Brain microvascular endothelial cell (primary cell): Measurements from ENCODE around the gene ATE1.

ENCODE experiments used
- DNase-seq: peaks from one replicate; pipeline ENCODE4 v3.0.0-alpha.2; 2020
- H3K27ac ChIP-seq: fragments of 250-450 bp; sonication (Bioruptor Pico); 2 replicates; pipeline ENCODE4 v1.5.1; 2020; ENCODE audit warnings: mild to moderate bottlenecking, moderate library complexity
- H3K27me3 ChIP-seq: fragments of 250-450 bp; sonication (Bioruptor Pico); replicated peaks from 2 replicates; pipeline ENCODE4 v1.5.1; 2020; ENCODE audit warnings: mild to moderate bottlenecking
- H3K36me3 ChIP-seq: fragments of 250-450 bp; sonication (Bioruptor Pico); replicated peaks from 2 replicates; pipeline ENCODE4 v1.5.1; 2020; ENCODE audit warnings: mild to moderate bottlenecking
- H3K4me3 ChIP-seq: 2 replicates; pipeline ENCODE4 v1.5.1; 2011; ENCODE audit warnings: low read depth, mild to moderate bottlenecking, control low read depth, low read length, moderate library complexity
- in situ Hi-C: cut with HindIII; loops from 2 replicates; pipeline ENCODE4 v1.10.0; 2017; ENCODE audit warnings: low sequenced_read_pairs, low pct_ligation_motif_present
- TF ChIP-seq, protein P1 (sequence below): IDR thresholded peaks from 2 replicates; pipeline ENCODE4 v1.5.1; 2011; ENCODE audit warnings: low read depth, mild to moderate bottlenecking, moderate library complexity, low read length, control low read depth, inconsistent platforms; ENCODE audit errors: missing control alignments

ATE1 gene

DNA sequence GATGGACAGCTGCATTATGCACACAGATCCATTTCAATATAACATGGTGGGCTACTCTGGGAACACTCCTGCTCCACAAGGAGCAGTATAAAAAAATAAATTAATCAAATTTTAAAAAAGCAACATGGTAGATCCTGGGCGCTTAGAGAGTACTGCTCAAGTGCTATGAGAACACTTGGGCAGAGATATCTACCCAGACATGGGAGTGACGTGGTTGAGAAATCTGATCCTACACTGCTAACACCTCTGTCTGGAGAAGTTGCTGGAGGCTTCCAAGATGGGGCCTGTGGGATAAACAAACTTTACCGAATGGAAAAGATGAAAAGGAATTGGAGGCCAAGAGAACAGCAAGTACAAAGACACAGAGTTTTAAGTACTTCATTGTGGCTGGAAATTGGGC lies 38.2 kb upstream of the ATE1 start:
- peaks cover 9% of the 10 kb centered on the region for H3K36me3 ChIP-seq
- TF ChIP-seq, protein P1, sequence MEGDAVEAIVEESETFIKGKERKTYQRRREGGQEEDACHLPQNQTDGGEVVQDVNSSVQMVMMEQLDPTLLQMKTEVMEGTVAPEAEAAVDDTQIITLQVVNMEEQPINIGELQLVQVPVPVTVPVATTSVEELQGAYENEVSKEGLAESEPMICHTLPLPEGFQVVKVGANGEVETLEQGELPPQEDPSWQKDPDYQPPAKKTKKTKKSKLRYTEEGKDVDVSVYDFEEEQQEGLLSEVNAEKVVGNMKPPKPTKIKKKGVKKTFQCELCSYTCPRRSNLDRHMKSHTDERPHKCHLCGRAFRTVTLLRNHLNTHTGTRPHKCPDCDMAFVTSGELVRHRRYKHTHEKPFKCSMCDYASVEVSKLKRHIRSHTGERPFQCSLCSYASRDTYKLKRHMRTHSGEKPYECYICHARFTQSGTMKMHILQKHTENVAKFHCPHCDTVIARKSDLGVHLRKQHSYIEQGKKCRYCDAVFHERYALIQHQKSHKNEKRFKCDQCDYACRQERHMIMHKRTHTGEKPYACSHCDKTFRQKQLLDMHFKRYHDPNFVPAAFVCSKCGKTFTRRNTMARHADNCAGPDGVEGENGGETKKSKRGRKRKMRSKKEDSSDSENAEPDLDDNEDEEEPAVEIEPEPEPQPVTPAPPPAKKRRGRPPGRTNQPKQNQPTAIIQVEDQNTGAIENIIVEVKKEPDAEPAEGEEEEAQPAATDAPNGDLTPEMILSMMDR: no peak
- no peaks in the 10 kb centered on the region for H3K27me3 ChIP-seq
- H3K4me3 ChIP-seq: no peak overlapping the region
- no peak overlapping the region for H3K27ac ChIP-seq
- in situ Hi-C loops: no loop called here
- DNase-seq: no peak

DNA sequence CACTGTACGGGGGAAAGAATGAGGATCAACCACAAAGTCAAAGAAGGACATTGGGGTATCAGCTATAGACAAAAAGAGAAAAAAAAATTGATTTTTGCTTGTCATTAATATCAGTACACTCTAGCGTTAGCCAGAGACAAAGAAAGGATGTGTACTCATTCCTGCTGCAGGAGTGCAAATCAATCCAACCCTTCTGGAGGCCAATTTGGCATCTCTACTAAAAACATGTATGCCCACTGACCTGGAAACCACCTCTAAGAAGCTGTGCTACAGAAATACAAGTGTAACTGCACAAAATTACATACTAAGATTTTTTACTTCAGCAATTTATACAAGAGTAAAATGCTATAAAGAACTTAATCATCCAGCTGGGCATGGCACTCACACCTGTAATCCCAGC lies 33.6 kb upstream of the ATE1 start:
- in situ Hi-C loops: no loop called here
- no peak for DNase-seq
- Histone ChIP-seq H3K36me3 (peaks cover 8% of the 10 kb centered on the region), H3K27ac (no peak overlapping the region), H3K27me3 (no peaks in the 10 kb centered on the region), H3K4me3 (no peak overlapping the region)
- TF ChIP-seq, protein P1: no peak

DNA sequence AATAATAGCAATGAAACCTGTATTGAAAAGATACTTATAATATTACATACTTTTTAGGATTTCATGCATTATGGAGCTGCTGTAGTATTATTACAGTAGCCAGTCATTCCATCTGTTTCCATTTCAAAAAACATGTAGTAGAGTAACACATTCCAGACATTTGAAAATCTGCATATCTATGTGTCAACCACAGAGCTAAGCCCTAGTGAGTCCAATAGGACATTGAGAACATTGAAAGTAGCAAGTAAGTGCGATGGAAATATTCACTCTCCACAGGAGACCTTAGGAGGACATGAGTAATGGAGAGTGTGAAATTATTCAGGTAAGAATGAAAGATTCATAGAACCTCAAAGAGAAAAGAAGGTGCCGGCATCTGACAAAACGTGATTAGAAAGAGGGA lies 31.8 kb upstream of the ATE1 start:
- in situ Hi-C loops: no loop called here
- H3K27me3 ChIP-seq: no peaks in the 10 kb centered on the region
- no peak overlapping the region for H3K4me3 ChIP-seq
- TF ChIP-seq, protein P1: no peak
- DNase-seq: no peak
- no peak overlapping the region for H3K27ac ChIP-seq
- H3K36me3 ChIP-seq: peaks cover 4% of the 10 kb centered on the region

DNA sequence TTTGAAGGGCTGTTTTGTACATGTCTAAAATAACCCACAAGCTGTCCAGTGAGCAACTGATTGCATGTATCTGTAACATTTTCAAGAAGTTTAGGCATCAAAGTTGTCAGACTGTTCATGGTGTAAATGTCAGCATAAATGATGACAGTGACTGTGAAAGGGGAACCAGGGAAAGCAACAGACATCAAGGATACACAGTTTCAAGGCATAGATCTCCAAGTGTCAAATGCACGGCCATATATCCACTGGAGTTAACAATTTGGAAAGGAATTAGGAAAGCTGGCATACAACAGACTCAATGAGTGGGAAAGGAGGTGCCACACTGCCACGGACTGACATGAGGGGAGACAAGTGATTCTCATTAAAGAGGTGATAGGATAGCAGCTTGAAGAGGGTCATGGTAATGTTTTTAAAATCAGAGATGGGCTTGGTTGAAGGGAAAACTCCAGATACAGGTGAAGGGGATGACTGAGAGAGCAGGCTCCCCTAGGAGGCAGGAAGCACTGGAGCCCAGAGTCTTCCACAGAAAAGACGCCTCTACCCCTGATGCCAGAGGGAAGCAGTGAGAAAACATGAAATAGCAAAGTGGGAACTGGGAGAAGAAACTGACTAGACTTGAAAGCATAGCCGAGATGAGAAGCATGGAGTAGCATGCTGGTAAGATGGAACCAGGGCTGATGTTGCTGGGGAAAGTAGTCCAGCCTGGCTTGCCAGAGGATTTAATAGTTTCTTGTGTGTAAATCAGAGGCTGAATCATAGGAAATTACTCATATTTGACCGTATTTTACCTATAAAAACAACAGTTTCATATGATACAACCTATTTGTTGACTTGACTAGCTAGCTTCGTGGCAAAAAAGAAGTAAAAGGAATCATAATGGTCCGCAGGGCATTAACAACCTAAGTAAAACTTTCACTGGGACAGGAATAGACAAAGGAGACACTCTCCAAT lies 28.6 kb upstream of the ATE1 start:
- H3K27ac ChIP-seq: no peak overlapping the region
- in situ Hi-C loops: no loop called here
- TF ChIP-seq, protein P1: no peak
- no peak overlapping the region for H3K4me3 ChIP-seq
- peaks cover 4% of the 10 kb centered on the region for H3K36me3 ChIP-seq
- peak; percentile 43 for DNase-seq
- H3K27me3 ChIP-seq: no peaks in the 10 kb centered on the region

DNA sequence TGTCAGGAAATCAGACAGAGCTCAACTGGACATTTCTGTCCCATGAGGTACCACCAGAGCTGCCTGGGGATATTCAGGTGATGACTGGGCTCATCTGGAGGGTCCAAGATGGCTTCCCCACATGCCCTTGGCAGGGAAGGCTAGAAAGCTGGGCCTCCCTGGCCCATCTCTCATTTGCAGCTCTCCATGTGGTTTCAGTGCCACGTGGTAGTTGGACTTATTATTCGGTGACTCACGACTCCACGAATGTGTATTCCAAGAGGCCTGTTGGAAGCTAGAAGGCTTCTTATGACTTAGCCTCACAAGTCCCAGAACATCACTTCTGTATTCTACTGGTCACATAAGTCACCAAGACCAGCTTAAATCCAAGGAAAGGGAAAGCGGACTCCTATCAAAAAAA lies 24.4 kb upstream of the ATE1 start:
- TF ChIP-seq, protein P1: no peak
- no peaks in the 10 kb centered on the region for H3K36me3 ChIP-seq
- in situ Hi-C loops: no loop called here
- H3K27me3 ChIP-seq: no peaks in the 10 kb centered on the region
- peak; percentile 14 for DNase-seq
- no peak overlapping the region for H3K27ac ChIP-seq
- H3K4me3 ChIP-seq: no peak overlapping the region

DNA sequence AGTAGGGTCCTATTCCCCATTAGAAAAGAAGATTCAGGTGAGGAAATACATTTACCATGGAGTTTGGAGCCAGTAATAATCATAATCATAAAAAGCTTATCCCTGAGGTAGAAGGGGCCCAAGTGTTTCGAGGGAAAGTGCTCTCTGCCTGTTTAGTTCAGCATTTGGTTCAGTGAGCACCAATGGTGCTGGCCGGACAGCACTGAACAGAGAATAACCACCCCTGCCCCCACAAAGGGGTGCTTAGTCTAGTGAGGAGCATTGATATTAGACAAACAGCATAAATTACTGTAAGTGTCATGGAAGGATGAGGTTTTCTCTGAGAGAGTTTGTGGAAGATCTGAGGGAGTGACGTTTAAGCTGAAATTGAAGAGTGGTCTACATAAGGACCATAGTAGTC lies 21.6 kb upstream of the ATE1 start:
- no peak overlapping the region for H3K27ac ChIP-seq
- no peaks in the 10 kb centered on the region for H3K36me3 ChIP-seq
- TF ChIP-seq, protein P1: no peak
- DNase-seq: no peak
- no peaks in the 10 kb centered on the region for H3K27me3 ChIP-seq
- in situ Hi-C loops: no loop called here
- H3K4me3 ChIP-seq: no peak overlapping the region
